Measurements from ENCODE around the gene BID.
"Not testable (repeated sequence)": the region's sequence is repeated elsewhere in the genome, so short reads cannot be mapped to it uniquely, and the experiment has no call there.

BID gene

GRCh38 chr22:17767233-17768065, 6.8 kb downstream of the BID start:
- DNase-seq: no peak

- not testable (repeated sequence) for DNase-seq
Observed at GRCh38 chr22:17764852-17765251, 9.4 kb downstream of the BID start.

- DNase-seq: no peak
Observed at GRCh38 chr22:17764036-17764435, 10.2 kb downstream of the BID start.

- DNase-seq: not testable (repeated sequence)
Observed at GRCh38 chr22:17763442-17763841, 10.8 kb downstream of the BID start.

- no peak for DNase-seq
Observed at GRCh38 chr22:17761138-17761488, 13.2 kb downstream of the BID start.

- no peak for DNase-seq
Observed at GRCh38 chr22:17754233-17754925, 19.9 kb downstream of the BID start.

GRCh38 chr22:17753401-17753989, 20.8 kb downstream of the BID start:
- no peak for DNase-seq

GRCh38 chr22:17751596-17751995, 22.7 kb downstream of the BID start:
- no peak for DNase-seq

- no peak for DNase-seq
Observed at GRCh38 chr22:17749605-17750395, 24.5 kb downstream of the BID start.

GRCh38 chr22:17748555-17749353, 25.5 kb downstream of the BID start:
- no peak for DNase-seq

- DNase-seq: no peak
Observed at GRCh38 chr22:17746916-17747315, 27.4 kb downstream of the BID start.

- DNase-seq: no peak
Observed at GRCh38 chr22:17744430-17744829, 29.8 kb downstream of the BID start.

- no peak for DNase-seq
Observed at GRCh38 chr22:17743661-17744411, 30.4 kb downstream of the BID start.

- peak in 1 of 2 experiments; percentile 78 for DNase-seq
Observed at GRCh38 chr22:17742527-17742902, 31.8 kb downstream of the BID start.

- no peak for DNase-seq
Observed at GRCh38 chr22:17741866-17742526, 32.3 kb downstream of the BID start.

- DNase-seq: no peak
Observed at GRCh38 chr22:17739196-17739975, 34.9 kb downstream of the BID start.

- peak in 1 of 2 experiments; percentile 68 for DNase-seq
Observed at GRCh38 chr22:17738386-17739128, 35.7 kb downstream of the BID start.

- DNase-seq: no peak
Observed at GRCh38 chr22:17734187-17734586, 40.1 kb downstream of the BID start.

- no peak for DNase-seq
Observed at GRCh38 chr22:17733466-17733865, 40.8 kb downstream of the BID start.

Data from cerebellar nuclear complex (tissue), 1 donor.